ENCODE data around the gene SUSD5. TPM values are rescaled to one million over a fixed set of nuclear protein-coding genes. Genes with fewer than 3 reads are reported as not detected.
A peak's percentile ranks its signal among the peaks of the same experiment; 100 is the strongest.

Gene SUSD5
- total RNA-seq, 1 donor from 2014 or later: 1.9 TPM

- Histone ChIP-seq H3K9me3 (no peaks in the 10 kb centered on the region), H3K27me3 (ENCODE audit: low read depth) (no peaks in the 10 kb centered on the region), H3K27ac (no peak overlapping the region), H3K4me3 (no peak overlapping the region), H3K36me3 (no peaks in the 10 kb centered on the region), H3K4me1 (no peaks in the 10 kb centered on the region)
- TF ChIP-seq, protein P1, sequence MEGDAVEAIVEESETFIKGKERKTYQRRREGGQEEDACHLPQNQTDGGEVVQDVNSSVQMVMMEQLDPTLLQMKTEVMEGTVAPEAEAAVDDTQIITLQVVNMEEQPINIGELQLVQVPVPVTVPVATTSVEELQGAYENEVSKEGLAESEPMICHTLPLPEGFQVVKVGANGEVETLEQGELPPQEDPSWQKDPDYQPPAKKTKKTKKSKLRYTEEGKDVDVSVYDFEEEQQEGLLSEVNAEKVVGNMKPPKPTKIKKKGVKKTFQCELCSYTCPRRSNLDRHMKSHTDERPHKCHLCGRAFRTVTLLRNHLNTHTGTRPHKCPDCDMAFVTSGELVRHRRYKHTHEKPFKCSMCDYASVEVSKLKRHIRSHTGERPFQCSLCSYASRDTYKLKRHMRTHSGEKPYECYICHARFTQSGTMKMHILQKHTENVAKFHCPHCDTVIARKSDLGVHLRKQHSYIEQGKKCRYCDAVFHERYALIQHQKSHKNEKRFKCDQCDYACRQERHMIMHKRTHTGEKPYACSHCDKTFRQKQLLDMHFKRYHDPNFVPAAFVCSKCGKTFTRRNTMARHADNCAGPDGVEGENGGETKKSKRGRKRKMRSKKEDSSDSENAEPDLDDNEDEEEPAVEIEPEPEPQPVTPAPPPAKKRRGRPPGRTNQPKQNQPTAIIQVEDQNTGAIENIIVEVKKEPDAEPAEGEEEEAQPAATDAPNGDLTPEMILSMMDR (IDR thresholded peaks at IDR 0.05): no peak
- ATAC-seq (peak in 1 of 2 donors; percentile 11), DNase-seq (no peak)
- intact Hi-C loops (cut with DNase I): no loop called here
Observed at GRCh38 chr3:33159234-33159633, 59.4 kb downstream of the SUSD5 start.

GRCh38 chr3:33155301-33155700 is 63.3 kb downstream of the SUSD5 start:
- TF ChIP-seq, protein P1 (IDR thresholded peaks at IDR 0.05): no peak
- H3K9me3 ChIP-seq: no peaks in the 10 kb centered on the region
- H3K4me1 ChIP-seq: no peaks in the 10 kb centered on the region
- intact Hi-C loops (cut with DNase I): no loop called here
- ATAC-seq (no peak), DNase-seq (no peak)
- no peak overlapping the region for H3K4me3 ChIP-seq
- no peaks in the 10 kb centered on the region for H3K36me3 ChIP-seq
- H3K27ac ChIP-seq: no peak overlapping the region
- H3K27me3 ChIP-seq (ENCODE audit: low read depth): no peaks in the 10 kb centered on the region

GRCh38 chr3:33153782-33154181 is 64.8 kb downstream of the SUSD5 start:
- TF ChIP-seq, protein P1 (IDR thresholded peaks at IDR 0.05): no peak

DNA sequence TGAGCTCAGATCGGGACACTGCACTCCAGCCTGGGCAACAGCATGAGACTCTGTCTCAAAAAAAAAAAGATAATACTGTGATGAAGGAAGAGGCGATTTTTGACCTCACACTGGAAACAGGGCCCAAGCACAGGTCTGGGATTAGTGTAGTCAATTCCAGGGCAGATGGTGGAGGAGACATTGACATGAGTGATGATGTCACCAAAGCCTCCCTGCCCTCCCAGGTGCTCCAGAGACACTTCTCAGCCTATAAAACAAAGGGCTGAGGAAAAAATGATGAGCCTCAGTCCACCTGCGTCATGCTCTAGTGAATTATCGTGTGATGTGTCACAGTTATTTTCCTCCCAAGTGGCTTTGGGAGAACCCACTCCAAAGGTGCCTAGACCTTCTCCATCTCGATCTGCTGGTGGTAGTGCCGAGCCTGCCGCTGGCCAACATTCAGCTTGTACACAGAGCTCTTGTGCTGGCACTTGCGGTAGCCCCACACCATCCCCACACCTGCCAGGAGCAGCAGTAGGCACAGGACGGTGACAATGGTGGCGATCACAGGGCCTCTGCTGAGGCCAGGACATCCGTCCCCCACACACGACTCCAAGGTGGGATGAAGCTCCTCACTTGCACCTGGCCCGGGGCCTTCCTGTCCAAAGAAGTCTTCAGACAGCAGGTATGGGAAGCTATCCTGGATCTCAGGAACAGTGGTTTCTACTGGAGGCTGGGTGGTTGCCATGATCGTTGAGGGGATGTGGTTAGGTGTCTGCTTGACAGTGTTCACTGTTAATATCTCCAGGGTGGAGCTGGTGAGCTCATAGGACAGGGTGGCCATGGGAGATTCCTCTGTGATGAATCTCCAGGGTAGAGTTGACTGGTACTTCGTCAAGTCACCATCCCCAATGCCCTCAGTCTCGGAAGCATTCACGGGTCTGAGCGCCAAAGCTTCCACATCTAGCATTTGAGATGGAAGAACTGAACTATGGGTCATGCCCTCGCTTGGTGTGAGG is 65.9 kb downstream of the SUSD5 start:
- H3K27me3 ChIP-seq (ENCODE audit: low read depth): no peaks in the 10 kb centered on the region
- intact Hi-C loops (cut with DNase I): no loop called here
- DNase-seq: no peak

More at GRCh38 chr3:33153782-33154181, 64.8 kb downstream of the SUSD5 start:
- Histone ChIP-seq H3K27me3 (ENCODE audit: low read depth) (no peaks in the 10 kb centered on the region), H3K9me3 (no peaks in the 10 kb centered on the region), H3K36me3 (no peaks in the 10 kb centered on the region), H3K27ac (no peak overlapping the region), H3K4me1 (peaks cover 4% of the 10 kb centered on the region), H3K4me3 (no peak overlapping the region)
- intact Hi-C loops (cut with DNase I): no loop called here
- ATAC-seq (no peak), DNase-seq (no peak)

GRCh38 chr3:33149342-33149741 is 69.3 kb downstream of the SUSD5 start:
- Histone ChIP-seq H3K4me3 (no peak overlapping the region), H3K9me3 (no peaks in the 10 kb centered on the region), H3K4me1 (peaks cover 20% of the 10 kb centered on the region), H3K27me3 (ENCODE audit: low read depth) (no peaks in the 10 kb centered on the region), H3K36me3 (peaks cover 6% of the 10 kb centered on the region), H3K27ac (no peak overlapping the region)
- TF ChIP-seq, protein P1 (IDR thresholded peaks at IDR 0.05): no peak
- ATAC-seq (peak; percentile 49 to 63), DNase-seq (peak; percentile 76)
- intact Hi-C loops (cut with DNase I): no loop called here

More for the DNA sequence above, 65.9 kb downstream of the SUSD5 start:
- TF ChIP-seq, protein P1 (IDR thresholded peaks at IDR 0.05): no peak
- no peaks in the 10 kb centered on the region for H3K36me3 ChIP-seq
- no peak for ATAC-seq
- H3K9me3 ChIP-seq: no peaks in the 10 kb centered on the region
- no peak overlapping the region for H3K4me3 ChIP-seq
- peaks cover 10% of the 10 kb centered on the region for H3K4me1 ChIP-seq
- no peak overlapping the region for H3K27ac ChIP-seq

Measured in lower lobe of right lung (tissue), 2 donors.